Measurements from ENCODE around the gene INTS4.

GRCh38 chr11:77994434-77995362 lies at the start of gene INTS4:
- TF ChIP-seq, protein P1, sequence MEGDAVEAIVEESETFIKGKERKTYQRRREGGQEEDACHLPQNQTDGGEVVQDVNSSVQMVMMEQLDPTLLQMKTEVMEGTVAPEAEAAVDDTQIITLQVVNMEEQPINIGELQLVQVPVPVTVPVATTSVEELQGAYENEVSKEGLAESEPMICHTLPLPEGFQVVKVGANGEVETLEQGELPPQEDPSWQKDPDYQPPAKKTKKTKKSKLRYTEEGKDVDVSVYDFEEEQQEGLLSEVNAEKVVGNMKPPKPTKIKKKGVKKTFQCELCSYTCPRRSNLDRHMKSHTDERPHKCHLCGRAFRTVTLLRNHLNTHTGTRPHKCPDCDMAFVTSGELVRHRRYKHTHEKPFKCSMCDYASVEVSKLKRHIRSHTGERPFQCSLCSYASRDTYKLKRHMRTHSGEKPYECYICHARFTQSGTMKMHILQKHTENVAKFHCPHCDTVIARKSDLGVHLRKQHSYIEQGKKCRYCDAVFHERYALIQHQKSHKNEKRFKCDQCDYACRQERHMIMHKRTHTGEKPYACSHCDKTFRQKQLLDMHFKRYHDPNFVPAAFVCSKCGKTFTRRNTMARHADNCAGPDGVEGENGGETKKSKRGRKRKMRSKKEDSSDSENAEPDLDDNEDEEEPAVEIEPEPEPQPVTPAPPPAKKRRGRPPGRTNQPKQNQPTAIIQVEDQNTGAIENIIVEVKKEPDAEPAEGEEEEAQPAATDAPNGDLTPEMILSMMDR (IDR thresholded peaks at IDR 0.05): no peak
- no peak for TF ChIP-seq EZH2 (IDR thresholded peaks at IDR 0.05; ENCODE audit: borderline replicate concordance, insufficient read depth, low read depth, low read length, poor library complexity, severe bottlenecking)

All from B cell (primary cell).